GM18505 (cell line): ENCODE measurements around the gene GRIFIN.

ENCODE experiments used
- ATAC-seq: cut with Tn5 transposase; IDR thresholded peaks from one replicate; pipeline ENCODE4 v1.9.1; 2021; ENCODE audit not compliant: unreplicated experiment
- POLR2A ChIP-seq: IDR thresholded peaks from 4 replicates; pipeline ENCODE4 v1.6.1; 2011; ENCODE audit warnings: borderline replicate concordance; ENCODE audit not compliant: insufficient read depth, insufficient read length; ENCODE audit errors: extremely low read depth

Gene GRIFIN, protein sequence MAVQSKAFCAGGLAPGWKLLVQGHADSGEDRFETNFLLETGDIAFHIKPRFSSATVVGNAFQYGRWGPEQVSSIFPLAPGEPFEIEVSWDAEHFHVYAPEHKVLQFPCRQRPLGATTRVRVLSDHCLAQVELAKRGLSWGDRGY

DNA sequence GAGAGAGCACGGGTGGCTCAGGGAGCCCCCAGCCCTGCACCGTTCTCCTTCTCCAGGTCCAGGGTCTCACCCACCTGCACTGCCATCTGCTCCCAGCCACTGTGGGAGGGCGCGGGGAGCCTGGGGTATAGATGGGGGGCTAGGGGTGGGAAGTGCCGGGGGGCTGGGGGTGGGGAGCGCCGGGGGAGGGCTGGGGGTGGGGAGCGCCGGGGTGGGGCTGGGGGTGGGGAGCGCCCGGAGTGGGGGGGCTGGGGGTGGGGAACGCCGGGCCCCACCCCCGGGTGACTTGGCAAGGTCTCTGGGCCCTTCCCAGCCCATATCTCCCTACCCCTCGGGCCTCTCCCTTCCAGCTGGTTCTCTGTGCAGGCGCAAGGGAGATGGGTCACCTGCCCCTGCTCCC is at the start of gene GRIFIN:
Gene GRIFIN, minus strand, starts transcription at position 101 of the 400 bp plus-strand sequence. Its CDS starts 15 bp downstream, at position 86.
- TF ChIP-seq POLR2A = no peak
- no peak for ATAC-seq

DNA sequence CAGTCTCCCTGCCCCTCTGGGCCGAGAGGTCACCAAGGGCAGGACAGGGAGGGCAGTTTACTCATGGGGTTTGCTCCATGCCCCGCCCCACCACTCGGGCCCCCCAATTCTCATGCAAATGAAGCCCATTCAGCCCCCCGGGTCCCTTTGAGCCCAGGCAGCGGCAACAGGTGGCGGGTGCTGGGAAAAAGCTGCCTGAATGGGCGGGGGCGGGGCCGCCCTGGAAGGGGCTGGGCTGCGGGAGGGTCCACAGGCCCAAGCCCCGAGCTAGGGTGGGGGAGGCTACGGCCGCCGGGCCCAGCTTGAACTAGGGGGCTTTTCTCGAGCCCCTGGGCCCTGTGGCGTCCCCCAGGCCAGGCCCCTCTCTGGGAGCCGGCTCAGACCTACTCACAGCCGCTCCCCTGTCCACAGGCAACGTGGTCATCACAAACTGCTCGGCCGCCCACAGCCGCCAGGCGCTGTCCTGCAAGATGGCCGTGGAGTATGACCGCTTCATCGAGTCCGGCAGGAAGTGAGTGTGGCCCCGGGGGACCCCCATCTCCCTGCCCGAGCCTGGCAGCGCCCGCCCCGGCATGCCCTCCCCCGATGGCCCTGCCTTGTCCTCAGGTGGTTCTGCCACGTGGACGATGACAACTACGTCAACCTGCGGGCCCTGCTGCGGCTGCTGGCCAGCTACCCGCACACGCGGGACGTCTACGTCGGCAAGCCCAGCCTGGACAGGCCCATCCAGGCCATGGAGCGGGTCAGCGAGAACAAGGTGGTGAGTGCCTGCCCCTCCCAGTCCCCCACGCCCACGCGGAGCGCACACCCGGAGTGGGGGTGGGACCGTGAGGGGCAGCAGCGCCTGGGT is 48.8 kb upstream of the GRIFIN start:
- no peak for ATAC-seq
- no peak for TF ChIP-seq POLR2A

DNA sequence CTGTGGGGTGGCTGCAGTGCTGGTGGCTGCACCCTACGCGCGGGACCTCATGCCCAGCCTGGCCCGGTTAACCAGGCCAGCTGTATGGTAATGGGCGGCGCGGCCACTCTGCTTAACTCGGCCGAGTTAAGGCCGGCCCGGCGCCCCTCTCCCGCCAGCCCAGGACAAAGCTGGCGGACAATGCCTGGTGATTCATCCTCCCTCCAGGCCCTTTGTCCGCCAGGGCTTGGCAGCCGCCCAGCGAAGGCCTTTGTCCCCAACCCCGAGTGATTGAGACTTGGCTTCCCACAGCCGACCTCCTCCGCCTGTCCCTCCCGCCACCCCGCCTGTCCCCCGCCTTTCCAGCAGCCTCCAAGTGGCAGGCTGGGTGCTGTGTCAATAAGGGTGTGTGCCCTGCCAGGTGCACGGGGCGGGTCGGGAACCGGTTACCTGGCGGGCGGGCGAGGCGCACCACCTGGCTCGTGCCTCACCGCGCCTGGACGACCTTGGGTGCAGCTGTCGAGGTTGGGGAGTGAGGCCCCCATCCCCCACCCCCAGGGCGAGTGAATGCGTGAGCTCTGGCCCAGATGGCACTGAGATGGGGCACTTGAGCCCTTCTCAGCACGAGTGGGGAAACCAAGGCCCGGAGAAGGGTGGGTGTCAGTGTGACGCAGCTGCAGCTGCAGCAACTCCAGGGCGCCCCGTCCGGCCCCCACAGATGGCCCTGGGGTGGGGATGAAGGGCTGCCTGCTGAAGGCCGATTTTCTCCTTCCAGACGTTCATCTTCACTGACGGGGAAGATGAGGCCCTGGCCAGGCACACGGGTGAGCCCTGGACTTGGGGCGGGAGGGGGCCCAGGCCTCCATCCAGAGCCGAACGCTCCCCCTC is 48.0 kb upstream of the GRIFIN start:
- ATAC-seq = no peak

DNA sequence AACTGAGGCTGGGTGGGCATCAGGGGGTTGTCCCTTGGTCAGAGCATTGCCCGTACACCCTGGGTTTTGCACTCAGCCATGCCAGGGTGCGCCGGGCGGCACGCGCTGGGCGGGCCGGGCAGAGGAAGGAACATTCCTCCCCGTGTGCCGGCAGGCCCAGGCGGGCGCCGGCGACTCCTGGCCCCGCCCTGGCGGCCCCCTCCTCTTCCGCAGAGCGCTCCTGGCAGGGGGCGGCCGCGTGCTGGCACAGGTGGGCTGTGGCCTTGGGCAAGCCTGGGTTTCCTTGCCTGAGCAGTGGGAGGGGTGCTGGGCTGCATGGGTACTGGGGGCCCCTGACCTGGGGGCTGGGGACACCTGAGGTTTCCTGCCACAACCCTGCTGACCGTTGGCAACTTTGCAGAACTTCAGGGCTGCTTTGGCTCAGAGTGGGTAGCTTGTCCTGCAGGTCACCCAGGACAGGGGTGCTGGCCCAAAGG is 47.3 kb upstream of the GRIFIN start:
- no peak for TF ChIP-seq POLR2A
- no peak for ATAC-seq

More for the DNA sequence above, 48.0 kb upstream of the GRIFIN start:
- no peak for TF ChIP-seq POLR2A

DNA sequence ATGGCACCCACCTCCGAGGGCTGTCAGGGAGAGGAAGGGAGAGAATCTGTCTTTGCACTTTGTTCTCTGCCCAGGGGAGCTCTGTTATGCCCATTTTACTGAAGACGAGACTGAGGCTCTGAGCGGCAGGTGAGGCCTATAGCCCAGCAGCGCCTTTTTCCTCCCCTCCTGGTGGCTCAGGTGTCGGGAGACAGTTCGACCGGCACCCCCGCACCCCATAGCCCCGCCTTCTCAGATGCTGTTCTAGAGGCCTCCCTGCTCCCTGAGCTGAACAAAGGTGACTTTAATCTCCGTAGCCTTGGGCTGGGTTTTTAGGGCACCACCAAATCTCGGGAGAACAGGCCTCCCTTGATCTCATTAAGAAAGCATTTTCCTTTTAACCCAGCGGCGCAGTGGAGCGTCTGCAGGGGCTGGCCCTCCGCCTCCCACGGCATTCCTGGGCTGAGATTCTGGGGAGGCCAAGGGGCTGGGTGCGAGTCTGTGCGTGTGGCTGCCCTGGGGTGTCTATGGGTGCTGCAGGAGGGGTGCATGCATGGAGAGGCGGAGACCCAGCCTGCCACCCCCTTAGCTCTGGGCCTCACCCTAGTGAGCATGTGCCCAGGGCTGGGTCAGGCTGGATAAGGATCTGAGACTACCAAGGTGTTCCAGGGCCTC is 46.7 kb upstream of the GRIFIN start:
- TF ChIP-seq POLR2A = no peak
- ATAC-seq = no peak

DNA sequence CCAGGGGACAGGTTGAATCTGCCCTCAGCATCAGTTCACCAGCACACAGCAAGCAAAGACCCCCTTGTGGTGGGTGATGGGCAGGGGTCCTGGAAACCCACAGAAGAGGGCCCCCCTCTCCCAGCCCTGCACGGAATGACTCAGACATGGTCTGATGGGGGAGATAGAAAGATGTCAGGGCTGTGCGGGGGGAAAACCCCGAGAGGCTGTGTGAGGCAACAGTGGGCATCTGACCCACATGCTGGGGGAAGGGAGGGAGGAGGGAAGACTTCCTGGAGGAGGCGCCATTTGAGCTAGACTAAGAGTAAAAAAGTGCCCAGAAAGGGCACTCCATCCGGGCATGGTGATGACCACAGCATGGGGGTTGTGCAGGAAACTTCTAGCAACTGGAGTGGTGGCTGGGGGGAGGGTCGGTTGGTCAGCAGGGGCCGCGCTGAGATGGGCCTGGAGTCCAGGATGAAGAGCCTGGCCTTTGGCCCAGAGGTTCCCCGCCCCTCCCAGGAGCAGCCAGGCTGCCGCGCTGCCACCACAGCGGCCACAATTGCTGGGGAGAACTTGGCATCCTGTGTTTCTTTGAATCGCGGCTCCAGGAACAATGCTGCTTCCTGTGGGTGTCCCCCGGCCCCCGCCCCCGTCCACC is 45.9 kb upstream of the GRIFIN start:
- ATAC-seq = no peak
- TF ChIP-seq POLR2A = no peak

DNA sequence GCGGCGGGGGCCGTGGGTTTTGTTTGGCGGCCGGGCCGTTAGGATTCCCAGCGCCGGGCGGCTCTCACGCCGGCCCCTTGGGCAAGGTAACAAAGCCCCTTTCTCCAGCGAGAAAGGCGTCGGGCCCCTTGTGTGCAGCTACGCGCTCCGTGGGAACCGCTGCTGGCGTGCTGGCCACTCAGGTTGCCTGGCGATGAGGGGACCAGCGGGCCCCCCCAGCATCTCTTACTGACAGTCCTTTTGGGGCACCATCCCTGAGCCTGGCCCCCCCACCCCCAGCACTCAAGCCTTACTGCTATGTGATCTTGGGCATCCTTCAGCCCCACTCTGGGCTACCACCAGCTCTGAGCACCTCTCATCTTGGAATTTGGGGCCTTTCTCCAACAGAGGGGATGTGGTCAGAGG is 45.1 kb upstream of the GRIFIN start:
- no peak for ATAC-seq
- no peak for TF ChIP-seq POLR2A

DNA sequence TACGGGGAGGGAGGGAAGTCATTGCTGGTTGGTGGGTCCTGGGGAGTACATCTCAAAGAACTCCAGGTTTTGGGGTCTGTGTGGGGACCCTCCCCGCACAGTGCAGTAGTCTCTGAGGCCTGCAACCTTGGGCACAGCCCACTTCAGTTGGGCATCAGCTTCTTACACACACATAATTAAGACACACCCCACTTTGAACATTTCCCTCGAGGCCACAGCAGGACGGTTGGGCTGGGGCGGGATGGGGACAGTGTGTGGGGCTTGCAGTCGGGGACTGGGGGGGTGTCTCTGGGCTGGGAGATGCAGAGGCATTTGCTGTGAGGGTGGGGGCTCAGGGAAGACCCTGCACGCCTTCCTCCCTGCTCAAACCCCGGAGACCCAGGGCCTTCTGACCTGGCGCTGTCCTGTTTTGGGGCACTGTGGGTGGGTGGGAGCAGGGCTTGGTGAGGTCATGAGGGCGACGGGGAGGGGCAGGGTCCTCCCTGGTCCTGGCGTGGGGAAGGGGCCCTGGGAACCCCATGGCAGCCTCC is 44.6 kb upstream of the GRIFIN start:
- no peak for TF ChIP-seq POLR2A

DNA sequence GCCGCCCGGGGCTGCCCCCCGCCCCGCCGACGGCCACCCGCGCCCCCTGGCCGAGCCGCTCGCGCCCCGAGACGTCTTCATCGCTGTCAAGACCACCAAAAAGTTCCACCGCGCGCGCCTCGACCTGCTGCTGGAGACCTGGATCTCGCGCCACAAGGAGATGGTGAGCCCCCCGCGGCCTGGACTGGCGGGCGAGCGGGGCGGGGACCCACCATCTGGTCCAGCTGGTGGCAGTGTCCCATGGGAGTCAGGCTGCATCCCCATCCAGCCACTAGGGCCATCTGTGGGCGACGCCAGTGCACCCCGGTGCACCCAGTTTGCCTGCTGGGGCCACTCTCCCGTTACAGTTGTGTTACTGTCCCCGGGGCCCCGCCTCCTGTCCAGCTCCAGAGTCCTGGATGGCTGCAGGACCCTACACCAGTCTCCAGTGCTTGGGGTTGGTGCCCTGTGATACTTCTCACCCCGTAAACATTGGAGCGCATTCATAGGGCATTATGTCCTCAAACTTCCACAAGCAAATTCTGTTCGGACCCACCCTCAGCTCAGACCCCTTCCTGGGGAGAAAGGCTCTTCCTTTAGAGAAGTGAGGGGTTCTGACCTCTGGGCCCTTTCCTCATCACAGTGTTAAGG is 44.0 kb upstream of the GRIFIN start:
- no peak for ATAC-seq
- TF ChIP-seq POLR2A = no peak

More for the DNA sequence above, 44.6 kb upstream of the GRIFIN start:
- no peak for ATAC-seq

DNA sequence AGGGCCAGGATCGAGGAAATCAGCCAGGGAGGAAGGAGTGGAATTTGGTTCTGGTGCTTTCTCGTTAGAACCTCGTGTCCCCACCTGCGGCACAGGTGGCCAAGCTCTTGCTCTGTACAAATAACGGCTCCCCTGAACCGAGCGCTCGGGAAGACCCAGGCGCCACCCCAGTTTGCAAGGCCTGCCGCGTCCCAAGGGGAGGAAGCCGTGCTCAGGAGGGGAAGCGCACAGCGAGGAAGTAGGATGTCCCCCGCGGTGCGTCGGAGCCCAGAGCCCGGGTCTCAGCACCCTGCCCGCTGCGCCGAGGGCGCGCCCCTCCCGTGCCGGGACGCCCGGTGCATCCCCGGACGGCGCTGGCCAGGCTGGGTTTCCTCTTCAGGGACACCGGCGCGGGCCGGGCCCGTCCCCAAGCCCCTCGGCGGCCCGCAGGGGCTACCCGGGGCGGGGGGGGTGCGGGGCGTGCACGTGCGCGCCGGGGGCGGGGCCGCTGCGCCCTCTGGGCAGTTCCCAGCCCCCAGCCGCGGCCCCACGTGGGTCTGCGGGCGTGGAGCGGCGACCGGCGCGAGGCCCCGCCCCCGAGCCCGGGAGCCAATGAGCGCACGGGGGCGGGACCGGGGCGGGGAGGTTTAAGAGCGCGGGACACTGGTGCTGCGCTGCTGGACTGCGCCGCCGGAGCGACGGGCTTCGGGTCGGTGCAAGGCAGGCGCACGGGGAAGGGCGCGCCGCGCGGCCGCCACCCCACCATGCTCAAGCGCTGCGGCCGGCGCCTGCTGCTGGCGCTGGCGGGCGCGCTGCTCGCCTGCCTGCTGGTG is 43.1 kb upstream of the GRIFIN start, which contains the start of gene LFNG:
Gene LFNG, plus strand, starts transcription at position 656 of the 812 bp plus-strand sequence. Its CDS starts 88 bp downstream, at position 744.
- peak; percentile 42 for TF ChIP-seq POLR2A
- peak; percentile 69 for ATAC-seq

DNA sequence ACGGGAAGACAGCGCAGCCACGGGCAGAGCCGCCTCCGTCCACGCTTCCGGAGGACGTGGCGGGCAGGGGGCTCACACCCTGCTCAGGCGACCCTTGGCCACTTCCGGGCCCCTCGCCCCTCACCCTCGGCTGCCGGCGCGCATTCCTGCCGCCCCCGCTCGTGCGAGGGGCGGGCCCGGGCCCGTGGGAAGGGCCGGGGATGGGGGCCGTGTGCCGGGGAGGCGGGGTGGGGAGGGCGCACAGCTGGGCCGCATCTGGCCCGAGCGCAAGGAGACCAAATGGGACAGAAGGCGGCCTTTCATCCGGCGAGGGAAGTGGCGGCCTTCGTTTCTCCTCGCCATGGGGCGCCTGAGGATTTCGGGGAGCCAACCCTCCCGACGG is 42.5 kb upstream of the GRIFIN start:
- ATAC-seq = no peak
- TF ChIP-seq POLR2A = no peak
